Neural crest cell (in vitro differentiated cells): ENCODE data around the gene TCEAL8. TPM values are rescaled to one million over a fixed set of nuclear protein-coding genes. Genes with fewer than 3 reads are reported as not detected.
A peak's percentile ranks its signal among the peaks of the same experiment; 100 is the strongest.

Experiments used
- DNase-seq: peaks from one replicate; pipeline ENCODE4 v3.0.0; 2021; ENCODE audit warnings: low read depth, mixed read lengths, low spot score
- H3K27ac Mint-ChIP-seq: one replicate; pipeline ENCODE4 v1.8.0; 2021; ENCODE audit warnings: mild to moderate bottlenecking, mixed read lengths; ENCODE audit not compliant: unreplicated experiment
- H3K27me3 Mint-ChIP-seq: 2 replicates; pipeline ENCODE4 v1.8.0; 2021; ENCODE audit warnings: low read depth, mild to moderate bottlenecking, mixed read lengths
- H3K36me3 Mint-ChIP-seq: 2 replicates; pipeline ENCODE4 v1.8.0; 2021; ENCODE audit warnings: low read depth, mild to moderate bottlenecking, mixed read lengths
- H3K4me1 Mint-ChIP-seq: 2 replicates; pipeline ENCODE4 v1.8.0; 2021; ENCODE audit warnings: mixed read lengths
- H3K4me3 Mint-ChIP-seq: one replicate; pipeline ENCODE4 v1.8.0; 2021; ENCODE audit warnings: mild to moderate bottlenecking, mixed read lengths
- H3K9me3 Mint-ChIP-seq: 2 replicates; pipeline ENCODE4 v1.8.0; 2021; ENCODE audit warnings: mixed read lengths
- CTCF ChIP-seq: fragments of 200-600 bp; sonication (generic); conservative IDR thresholded peaks from 2 replicates; pipeline ENCODE4 v1.5.0; 2021; ENCODE audit warnings: antibody characterized with exemption, mild to moderate bottlenecking
- long read RNA-seq: library from polyadenylated mRNA; unstranded; transcript quantifications from one replicate; pipeline ENCODE4 v2.0.0, GENCODE V29; 2020
- total RNA-seq: library from RNA; stranded (reverse); gene quantifications from 2 replicates; pipeline ENCODE4 v1.2.1, GENCODE V29; 2021

Gene TCEAL8
- 58.0 and 61.2 TPM in 2 replicates for total RNA-seq
- long read RNA-seq, transcript TCEAL8-202 (3 exons, 1,222 nt): major isoform, 88 of 137 reads
- long read RNA-seq, transcript TCEAL8-201 (2 exons, 1,131 nt): minor isoform, 43 of 137 reads
- long read RNA-seq, partial matches to known transcripts: 4 of 137 reads
- long read RNA-seq, other reads (novel, unspliced or antisense): 2 of 137 reads

GRCh38 chrX:103254921-103255493, at the start of gene TCEAL8:
Gene TCEAL8 (minus strand): TSS chrX:103255155. CDS start chrX:103253979, 1,176 bp downstream.
- H3K4me3 Mint-ChIP-seq: peak within 1 kb of the TSS; percentile 95
- peaks cover 19% of the 10 kb centered on the region for H3K4me1 Mint-ChIP-seq
- peak; percentile 31 for DNase-seq
- peak within 1 kb of the TSS; percentile 99 for H3K27ac Mint-ChIP-seq
- peaks cover 4% of the 10 kb centered on the region for H3K36me3 Mint-ChIP-seq
- TF ChIP-seq CTCF: no peak
- no peaks in the 10 kb centered on the region for H3K27me3 Mint-ChIP-seq
- no peaks in the 10 kb centered on the region for H3K9me3 Mint-ChIP-seq

- no peaks in the 10 kb centered on the region for H3K4me1 Mint-ChIP-seq
- no peaks in the 10 kb centered on the region for H3K27me3 Mint-ChIP-seq
- H3K36me3 Mint-ChIP-seq: no peaks in the 10 kb centered on the region
- DNase-seq: no peak
- no peak overlapping the region for H3K4me3 Mint-ChIP-seq
- no peak for TF ChIP-seq CTCF
- no peak overlapping the region for H3K27ac Mint-ChIP-seq
- peaks cover 5% of the 10 kb centered on the region for H3K9me3 Mint-ChIP-seq
These were observed 49.8 kb upstream of the TCEAL8 start for GRCh38 chrX:103304705-103305104.

GRCh38 chrX:103293118-103293517, 38.2 kb upstream of the TCEAL8 start:
- Mint-ChIP-seq H3K4me3 (no peak overlapping the region), H3K27ac (no peak overlapping the region), H3K36me3 (no peaks in the 10 kb centered on the region), H3K27me3 (peaks cover 4% of the 10 kb centered on the region), H3K4me1 (no peaks in the 10 kb centered on the region), H3K9me3 (no peaks in the 10 kb centered on the region)
- no peak for DNase-seq
- no peak for TF ChIP-seq CTCF

GRCh38 chrX:103279624-103280023, 24.7 kb upstream of the TCEAL8 start:
- Mint-ChIP-seq H3K4me1 (no peaks in the 10 kb centered on the region), H3K27ac (no peak overlapping the region), H3K27me3 (peaks cover 2% of the 10 kb centered on the region), H3K9me3 (peaks cover 3% of the 10 kb centered on the region), H3K36me3 (no peaks in the 10 kb centered on the region), H3K4me3 (no peak overlapping the region)
- TF ChIP-seq CTCF: no peak
- DNase-seq: no peak

- DNase-seq: no peak
- Mint-ChIP-seq H3K36me3 (no peaks in the 10 kb centered on the region), H3K27me3 (peaks cover 3% of the 10 kb centered on the region), H3K9me3 (peaks cover 5% of the 10 kb centered on the region), H3K4me3 (no peak within 1 kb of the TSS), H3K4me1 (no peaks in the 10 kb centered on the region), H3K27ac (no peak within 1 kb of the TSS)
- TF ChIP-seq CTCF: no peak
These were observed 21.6 kb upstream of the TCEAL8 start, which contains the start of gene TCEAL5 for GRCh38 chrX:103276581-103277002. Gene TCEAL5 (minus strand): TSS chrX:103276750. CDS start chrX:103274563, 2,187 bp downstream.
